Endometrial microvascular endothelial cells (primary cell): ENCODE data around the gene COL5A1. TPM values are rescaled to one million over a fixed set of nuclear protein-coding genes. Genes with fewer than 3 reads are reported as not detected.
"Not testable (repeated sequence)": the region's sequence is repeated elsewhere in the genome, so short reads cannot be mapped to it uniquely, and the experiment has no call there.

Source experiments
- in situ Hi-C: cut with HindIII; loops from 2 replicates; pipeline ENCODE4 v1.10.0; 2017; ENCODE audit warnings: low sequenced_read_pairs, low pct_unique_long_range_greater_than_20kb; ENCODE audit errors: inconsistent ontology term
- total RNA-seq: library from RNA; depleted of rRNA; stranded (reverse); fragments of >200 nt; gene quantifications from one replicate; pipeline ENCODE4 v1.2.3, GENCODE V29; 2015; ENCODE audit errors: inconsistent ontology term

COL5A1 gene
- total RNA-seq, 1 donor from 2014 or later, result 23.8 TPM

GRCh38 chr9:134695144-134695543 lies 53.5 kb downstream of the COL5A1 start:
- in situ Hi-C loops, result no loop called here

DNA sequence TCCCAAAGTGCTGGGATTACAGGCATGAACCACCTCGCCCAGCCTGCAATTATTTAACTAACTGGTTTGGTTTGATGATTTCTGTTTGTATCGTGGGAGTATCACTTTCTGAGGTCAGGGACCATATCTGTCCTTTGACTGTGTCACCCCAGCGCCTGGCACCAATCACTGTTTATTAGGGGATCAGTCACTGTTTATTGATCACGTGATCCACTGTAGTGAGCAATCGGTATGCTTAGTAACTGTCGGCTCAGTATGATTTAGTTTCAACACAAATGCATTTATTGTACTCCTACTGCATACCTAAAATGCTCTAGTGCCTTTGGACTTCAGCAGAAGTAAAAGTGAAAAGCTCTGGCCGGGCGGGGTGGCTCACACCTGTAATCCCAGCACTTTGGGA lies 54.8 kb downstream of the COL5A1 start:
- in situ Hi-C loops, result no loop called here

DNA sequence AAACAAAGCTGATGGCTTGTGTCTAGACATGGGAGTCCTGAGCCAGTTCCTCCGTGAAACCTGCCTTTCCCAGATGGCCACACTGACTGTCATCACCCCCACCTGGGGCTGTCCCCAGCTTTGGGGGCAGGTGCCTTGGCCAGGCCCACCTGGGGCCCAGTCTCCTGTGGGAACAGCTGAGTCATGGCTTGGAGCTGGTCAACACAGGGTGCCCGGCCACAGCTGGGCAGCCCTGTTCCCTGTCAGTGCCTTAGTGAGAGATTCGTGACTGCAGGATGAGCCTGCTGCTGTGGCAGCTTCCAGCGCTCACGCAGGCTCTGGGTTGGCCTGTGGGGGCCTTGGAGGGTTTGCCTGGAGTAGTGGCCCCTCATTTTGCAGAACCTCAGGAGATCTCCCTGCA lies 56.5 kb downstream of the COL5A1 start:
- in situ Hi-C loops, result no loop called here

- in situ Hi-C loops, result no loop called here
These were observed 57.2 kb downstream of the COL5A1 start for GRCh38 chr9:134698587-134699342.

DNA sequence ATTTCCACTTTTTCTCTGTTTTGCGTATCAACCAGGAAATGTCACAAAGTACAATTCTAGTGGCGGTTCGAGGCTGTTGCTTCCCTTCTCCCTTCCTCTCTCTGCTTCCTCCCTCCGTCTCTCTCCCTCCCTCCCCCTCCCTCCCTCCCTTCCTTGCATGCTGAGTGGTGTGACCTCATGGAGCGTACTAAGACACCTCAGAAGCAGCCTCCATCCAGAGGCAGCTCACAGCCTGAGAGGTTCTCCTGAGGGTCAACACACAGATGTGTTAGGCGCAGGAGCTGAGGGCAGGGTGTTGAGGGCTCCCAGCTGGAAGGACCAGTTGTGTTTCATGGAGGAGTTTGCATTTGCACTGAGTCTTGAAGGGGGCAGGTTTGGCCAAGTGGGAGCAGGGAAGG lies 57.7 kb downstream of the COL5A1 start:
- in situ Hi-C loops, result no loop called here

- in situ Hi-C loops, result no loop called here
These were observed 59.2 kb downstream of the COL5A1 start for GRCh38 chr9:134700636-134701350.

GRCh38 chr9:134701581-134702259 lies 60.1 kb downstream of the COL5A1 start:
- in situ Hi-C loops, result no loop called here

GRCh38 chr9:134702291-134702690 lies 60.7 kb downstream of the COL5A1 start:
- in situ Hi-C loops, result no loop called here

DNA sequence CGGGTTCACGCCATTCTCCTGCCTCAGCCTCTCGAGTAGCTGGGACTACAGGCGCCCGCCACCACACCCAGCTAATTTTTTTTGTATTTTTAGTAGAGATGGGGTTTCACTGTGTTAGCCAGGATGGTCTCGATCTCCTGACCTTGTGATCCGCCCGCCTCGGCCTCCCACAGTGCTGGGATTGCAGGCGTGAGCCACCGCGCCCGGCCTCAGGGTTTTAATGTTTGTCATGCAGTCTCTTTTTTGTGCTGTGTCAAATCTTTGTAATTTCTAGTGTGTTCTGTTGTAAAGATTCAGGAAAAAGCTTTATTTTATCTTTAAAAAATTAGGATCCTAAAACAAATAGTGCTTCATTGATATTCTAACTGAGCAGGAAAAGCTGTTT lies 62.1 kb downstream of the COL5A1 start:
- in situ Hi-C loops, result not testable (repeated sequence)

DNA sequence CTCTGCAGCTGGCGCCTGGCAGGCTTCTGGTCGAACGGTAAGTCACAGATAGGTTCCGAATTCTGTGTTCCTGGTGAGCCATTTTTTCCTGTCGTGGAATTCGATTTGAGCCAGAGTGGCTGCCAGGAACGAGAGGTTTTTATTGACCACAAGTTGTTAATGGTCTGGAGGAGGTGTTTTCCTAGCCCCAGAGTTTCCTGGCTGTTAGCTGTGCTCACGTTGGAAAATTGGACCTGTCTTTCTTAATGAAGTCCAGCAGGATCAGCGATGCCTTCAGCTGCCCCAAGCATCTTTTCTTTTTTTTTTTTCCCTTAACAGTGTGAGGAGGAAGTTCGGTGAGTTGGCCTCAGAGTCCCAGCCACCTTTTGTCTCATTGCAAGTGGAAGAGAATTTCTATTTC lies 62.9 kb downstream of the COL5A1 start:
- in situ Hi-C loops, result no loop called here

DNA sequence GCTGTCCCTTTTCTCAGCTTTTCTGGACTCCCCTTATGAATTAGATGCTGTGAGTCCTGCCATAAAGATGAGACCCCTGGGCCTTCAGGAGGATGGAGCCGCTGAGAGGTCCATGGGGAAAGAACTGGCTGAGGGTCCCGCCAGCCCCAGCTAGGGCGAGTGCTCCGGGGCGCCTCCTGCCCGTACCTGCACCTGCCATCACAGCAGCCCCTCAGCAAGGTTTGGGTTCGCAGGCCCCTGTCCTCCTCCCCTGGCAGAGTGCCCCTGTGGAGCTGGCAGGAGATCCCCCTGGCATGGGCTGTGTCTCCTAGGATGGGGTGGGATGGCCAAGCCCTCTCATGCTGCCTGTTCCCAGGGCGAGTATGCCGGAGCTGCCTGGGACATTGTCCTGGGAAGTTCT lies 64.2 kb downstream of the COL5A1 start:
- in situ Hi-C loops, result no loop called here

DNA sequence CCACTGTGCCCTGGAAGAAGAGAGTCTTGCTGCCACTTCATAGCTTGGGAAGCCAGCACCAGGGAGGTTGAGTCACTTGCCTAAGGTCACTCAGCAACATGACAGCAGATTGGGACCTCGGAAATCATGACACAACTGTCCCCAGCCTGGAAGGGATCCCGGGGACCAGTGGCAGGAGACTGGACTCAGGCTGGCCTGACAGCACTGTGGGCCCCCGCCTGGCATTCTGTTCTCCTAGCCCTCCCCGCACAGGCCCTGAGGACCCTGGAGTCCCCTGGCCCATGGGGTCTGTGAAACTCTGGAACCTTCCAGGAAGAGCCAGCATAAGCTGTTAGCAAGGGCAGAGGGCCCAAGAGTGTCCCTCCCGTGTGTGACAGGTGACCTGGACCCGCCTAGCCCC lies 64.9 kb downstream of the COL5A1 start:
- in situ Hi-C loops, result no loop called here

DNA sequence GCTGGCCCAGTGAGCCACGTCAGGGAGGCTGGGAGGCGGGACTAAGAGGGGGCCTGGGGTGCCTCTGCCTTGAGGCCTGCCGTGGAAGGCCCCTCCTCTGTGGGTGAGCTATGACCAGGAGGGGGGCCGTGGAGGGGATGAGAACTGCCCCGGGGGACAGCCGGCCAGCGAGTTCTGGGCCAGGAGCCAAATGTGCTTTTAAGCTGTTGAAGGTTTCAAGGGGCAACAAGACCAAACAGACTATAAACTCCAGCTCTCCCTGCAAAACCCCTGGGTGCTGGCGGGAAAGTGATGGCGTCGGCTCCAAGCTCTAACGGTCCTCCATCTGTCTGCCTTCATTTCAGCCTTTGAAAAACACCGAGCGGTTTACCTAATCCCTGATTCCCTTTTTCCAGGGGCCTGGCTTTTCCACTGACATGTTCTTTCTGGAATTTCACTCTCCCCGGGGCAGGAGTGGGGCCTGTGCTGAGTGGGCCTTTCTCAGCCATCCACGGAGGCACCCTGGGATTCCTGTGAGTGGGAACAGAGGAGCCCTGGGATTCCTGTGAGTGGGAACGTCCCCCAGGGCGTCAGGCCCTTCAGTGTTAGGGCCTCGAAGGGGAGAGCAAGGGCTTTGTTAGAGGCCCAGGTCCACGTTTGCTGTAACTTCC lies 65.6 kb downstream of the COL5A1 start:
- in situ Hi-C loops, result no loop called here

DNA sequence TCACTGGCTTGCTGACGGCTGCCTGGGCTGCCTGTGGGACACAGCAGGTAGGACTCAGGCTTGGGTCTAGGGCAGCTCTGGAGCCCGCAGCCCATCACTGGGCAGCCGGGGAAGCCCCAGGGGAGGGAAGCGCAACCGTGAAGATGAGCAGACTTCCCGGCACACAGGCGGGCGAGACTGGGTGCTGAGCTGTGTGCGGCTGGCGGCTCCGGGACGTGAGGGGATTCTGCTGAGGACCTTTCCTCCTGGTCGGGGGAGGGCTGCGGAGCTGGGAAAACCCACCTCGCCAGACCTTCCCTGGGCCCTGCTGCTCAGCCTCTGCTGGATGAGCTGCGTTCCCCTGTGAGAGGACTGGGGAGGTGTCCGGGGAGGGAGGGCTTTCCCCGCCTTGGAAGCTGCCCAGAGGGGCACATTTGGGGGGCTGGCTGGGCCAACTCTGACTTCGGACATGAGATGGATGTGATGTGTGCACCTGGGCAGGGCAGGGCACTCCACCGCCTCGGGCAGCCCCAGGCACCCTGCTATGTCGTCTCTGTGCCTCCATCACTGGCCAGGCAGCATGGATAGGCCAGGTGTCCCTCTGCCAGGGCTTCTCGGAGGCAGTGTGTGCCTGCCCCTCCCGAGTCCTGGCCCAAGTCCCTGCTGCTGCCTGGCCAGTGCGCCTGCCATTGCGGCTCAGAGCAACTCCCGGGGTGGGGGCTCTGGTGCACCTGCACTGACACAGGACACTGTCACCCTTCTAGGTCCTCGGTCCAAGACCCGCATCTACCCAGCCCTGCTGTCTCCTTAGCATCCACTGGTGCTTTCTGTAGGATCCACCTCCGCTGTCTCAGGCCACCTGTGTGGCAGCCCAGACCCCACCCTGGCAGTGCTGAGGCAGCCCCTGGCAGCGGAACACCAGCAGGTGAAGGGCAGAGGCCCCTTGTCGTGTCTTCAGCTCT lies 66.4 kb downstream of the COL5A1 start:
- in situ Hi-C loops, result no loop called here

DNA sequence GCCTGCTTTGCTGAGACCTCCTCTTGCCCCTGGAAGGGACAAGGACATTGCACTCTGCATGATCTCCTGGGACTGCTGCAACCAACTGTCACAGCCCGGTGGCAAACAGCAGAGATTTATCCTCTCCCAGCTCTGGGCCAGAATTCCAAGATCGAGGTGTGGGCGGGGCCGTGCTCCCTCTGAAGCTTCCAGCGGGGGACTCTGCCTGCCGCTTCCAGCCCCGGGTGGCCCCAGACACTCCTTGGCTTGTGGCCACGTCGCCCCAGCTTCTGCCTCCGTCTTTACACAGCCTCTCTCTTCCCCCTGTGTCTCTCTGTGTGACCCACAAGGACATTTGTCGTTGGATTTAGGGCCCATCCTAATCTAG lies 67.1 kb downstream of the COL5A1 start:
- in situ Hi-C loops, result no loop called here

DNA sequence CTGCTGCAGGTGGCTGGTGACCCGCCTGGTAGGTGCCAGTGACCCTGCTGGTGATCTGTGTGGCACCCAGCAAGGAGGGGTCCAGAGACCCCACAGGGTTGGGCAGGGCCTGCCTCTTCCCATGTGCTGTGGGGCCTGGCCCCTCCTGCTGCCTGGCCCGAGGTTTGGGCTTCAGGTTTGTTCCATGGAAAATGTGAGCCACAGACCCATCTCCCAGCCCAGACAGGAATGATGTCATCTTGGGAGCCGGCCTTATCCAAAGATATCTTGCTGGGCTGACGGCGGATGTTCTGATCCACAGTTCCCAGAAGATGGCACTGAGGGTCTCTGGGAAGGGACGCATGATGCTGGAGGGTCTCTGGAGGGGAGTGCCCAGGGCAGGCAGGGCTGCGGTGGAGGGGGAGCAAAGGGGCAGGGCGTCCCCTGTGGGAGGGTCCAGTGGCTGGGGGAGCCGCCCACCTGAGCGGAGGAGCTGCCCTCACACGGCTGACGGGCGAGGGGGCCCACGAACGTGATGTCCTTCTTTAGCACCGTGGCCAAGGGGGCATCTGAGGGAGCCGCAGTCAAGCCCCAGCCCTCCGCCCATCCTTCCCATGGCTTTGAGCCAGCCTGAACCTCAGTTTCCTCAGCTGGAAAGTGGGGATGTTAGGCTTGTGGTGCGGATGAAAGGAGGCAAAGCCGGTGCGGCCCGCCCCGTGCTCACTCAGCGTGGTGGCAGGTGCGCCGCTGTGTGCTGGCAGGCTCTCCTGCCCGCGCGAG lies 68.1 kb downstream of the COL5A1 start:
- in situ Hi-C loops, result no loop called here

GRCh38 chr9:134710271-134710540 lies 68.6 kb downstream of the COL5A1 start:
- in situ Hi-C loops, result no loop called here

DNA sequence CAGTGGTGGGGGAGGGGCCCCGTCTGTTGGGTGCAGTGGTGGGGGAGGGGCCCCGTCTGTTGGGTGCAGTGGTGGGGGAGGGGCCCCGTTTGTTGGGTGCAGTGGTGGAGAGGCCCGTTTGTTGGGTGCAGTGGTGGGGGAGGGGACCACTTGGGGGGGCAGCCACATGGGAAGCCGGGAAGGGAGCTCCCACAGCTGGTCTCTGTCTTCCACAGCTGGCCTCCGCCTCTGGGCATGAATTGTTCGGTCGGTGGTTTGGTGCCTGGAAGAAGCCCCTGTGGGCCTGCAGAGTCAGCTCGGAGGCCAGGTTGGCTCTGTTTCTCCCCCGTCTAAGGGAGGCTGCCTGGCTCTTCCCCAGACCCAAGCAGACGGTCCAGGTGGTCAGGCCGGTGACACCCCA lies 69.3 kb downstream of the COL5A1 start:
- in situ Hi-C loops, result no loop called here
